Tibial nerve (tissue), 4 donors: ENCODE measurements around the gene LHPP.

ENCODE experiments used
- EP300 ChIP-seq, 2 donors: sonication (generic); formaldehyde crosslinking; IDR thresholded peaks; one replicate each; pipeline ENCODE4 v1.6.1; 2017; ENCODE audit warnings: antibody characterized with exemption in 2 of 2, mild to moderate bottlenecking in 1 of 2
- POLR2A ChIP-seq, 2 donors: fragments of 450-650 bp; IDR thresholded peaks; one replicate each; pipeline ENCODE4 v1.6.1; 2017; ENCODE audit warnings: antibody characterized with exemption in 2 of 2, mild to moderate bottlenecking in 2 of 2, moderate library complexity in 2 of 2
- TF ChIP-seq, protein P1 (sequence below), 5 experiments: fragments of 200-600 bp in 3 of 5; fragments of 450-650 bp in 2 of 5; sonication (generic) in 3 of 5; IDR thresholded peaks; one replicate each; pipeline ENCODE4 v1.5.1; 2016 to 2019; ENCODE audit warnings: antibody characterized with exemption in 5 of 5, mild to moderate bottlenecking in 3 of 5, moderate library complexity in 2 of 5

DNA sequence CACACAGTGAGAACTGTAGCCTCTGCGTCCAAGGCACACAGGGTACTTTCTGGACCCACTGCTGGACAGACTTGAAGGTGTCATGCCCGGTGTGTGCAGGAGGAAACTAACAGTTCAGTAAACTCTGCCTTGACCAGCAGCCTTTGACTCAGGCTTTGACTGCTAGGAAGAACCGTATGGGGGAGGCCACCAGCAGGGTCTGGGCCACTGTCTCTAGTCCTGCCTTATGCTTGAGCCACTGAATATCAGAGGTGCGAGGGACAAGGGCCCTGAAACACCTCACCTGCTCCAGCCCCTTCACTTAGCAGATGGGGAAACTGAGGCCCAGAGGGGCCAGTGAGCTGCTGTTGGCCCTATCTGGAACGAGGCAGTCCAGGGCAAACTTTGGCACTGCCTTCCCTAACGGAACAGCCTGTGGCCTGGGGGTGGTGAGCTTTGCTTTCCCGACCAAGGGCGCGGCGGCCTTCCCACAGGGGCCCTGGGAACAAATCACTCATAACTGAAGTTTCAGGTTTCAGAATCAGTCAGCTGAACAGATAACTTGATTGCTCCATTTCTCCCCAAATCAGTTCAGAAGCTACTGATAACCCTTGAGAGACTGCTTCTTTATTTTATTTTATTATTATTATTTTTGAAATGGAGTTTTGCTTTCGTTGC lies 152.5 kb downstream of the LHPP start:
- TF ChIP-seq, protein P1, sequence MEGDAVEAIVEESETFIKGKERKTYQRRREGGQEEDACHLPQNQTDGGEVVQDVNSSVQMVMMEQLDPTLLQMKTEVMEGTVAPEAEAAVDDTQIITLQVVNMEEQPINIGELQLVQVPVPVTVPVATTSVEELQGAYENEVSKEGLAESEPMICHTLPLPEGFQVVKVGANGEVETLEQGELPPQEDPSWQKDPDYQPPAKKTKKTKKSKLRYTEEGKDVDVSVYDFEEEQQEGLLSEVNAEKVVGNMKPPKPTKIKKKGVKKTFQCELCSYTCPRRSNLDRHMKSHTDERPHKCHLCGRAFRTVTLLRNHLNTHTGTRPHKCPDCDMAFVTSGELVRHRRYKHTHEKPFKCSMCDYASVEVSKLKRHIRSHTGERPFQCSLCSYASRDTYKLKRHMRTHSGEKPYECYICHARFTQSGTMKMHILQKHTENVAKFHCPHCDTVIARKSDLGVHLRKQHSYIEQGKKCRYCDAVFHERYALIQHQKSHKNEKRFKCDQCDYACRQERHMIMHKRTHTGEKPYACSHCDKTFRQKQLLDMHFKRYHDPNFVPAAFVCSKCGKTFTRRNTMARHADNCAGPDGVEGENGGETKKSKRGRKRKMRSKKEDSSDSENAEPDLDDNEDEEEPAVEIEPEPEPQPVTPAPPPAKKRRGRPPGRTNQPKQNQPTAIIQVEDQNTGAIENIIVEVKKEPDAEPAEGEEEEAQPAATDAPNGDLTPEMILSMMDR (IDR thresholded peaks at IDR 0.05) = no peak
- no peak for TF ChIP-seq POLR2A (IDR thresholded peaks at IDR 0.05)
- no peak for TF ChIP-seq EP300 (IDR thresholded peaks at IDR 0.05)
